ENCODE measurements around the gene CCDC13. TPM values are rescaled to one million over a fixed set of nuclear protein-coding genes. Genes with fewer than 3 reads are reported as not detected.

Gene CCDC13
- total and polyA plus RNA-seq, 2 of the 13 experiments (the other 11 are each of a cell fraction or from before 2014, with no cell fraction given) = 0.22 to 0.51 TPM

DNA sequence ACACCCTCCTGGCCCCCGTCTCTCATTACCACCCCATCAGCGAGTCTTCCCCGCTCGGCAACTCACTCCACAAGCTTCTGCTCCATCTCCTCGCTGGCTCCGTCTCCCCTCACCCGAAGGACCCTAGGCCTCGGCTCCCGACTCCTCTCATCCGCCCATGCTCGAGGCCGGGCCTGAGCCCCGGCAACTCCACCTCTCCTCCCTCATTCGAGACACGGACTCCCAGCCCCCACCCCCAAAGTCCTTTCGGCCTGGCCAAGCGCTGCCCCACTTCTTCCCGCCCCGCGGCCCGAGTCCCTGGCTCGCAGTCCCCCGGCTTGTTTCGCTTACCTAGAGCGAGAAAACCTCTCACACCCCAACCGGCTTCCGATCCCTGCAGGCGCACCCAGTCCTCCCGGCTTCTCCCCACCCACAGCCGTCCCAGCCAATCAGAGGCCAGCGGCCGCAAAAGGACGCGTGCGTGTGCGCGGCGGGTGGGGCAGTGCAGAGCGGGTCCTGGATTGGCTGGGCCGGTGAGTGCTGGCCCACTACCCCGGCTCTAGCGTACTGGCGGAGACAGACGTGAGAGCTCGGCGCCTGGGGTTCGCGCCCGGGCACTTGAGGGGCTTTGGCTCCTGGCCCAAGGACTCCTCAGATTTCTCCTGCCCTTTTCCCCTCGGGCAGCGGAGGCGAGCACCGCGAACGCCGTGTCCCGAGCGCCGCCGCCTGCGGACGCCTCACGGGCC is 31.2 kb upstream of the CCDC13 start, which contains the start of gene HIGD1A (continued):
- TF ChIP-seq, protein P1, sequence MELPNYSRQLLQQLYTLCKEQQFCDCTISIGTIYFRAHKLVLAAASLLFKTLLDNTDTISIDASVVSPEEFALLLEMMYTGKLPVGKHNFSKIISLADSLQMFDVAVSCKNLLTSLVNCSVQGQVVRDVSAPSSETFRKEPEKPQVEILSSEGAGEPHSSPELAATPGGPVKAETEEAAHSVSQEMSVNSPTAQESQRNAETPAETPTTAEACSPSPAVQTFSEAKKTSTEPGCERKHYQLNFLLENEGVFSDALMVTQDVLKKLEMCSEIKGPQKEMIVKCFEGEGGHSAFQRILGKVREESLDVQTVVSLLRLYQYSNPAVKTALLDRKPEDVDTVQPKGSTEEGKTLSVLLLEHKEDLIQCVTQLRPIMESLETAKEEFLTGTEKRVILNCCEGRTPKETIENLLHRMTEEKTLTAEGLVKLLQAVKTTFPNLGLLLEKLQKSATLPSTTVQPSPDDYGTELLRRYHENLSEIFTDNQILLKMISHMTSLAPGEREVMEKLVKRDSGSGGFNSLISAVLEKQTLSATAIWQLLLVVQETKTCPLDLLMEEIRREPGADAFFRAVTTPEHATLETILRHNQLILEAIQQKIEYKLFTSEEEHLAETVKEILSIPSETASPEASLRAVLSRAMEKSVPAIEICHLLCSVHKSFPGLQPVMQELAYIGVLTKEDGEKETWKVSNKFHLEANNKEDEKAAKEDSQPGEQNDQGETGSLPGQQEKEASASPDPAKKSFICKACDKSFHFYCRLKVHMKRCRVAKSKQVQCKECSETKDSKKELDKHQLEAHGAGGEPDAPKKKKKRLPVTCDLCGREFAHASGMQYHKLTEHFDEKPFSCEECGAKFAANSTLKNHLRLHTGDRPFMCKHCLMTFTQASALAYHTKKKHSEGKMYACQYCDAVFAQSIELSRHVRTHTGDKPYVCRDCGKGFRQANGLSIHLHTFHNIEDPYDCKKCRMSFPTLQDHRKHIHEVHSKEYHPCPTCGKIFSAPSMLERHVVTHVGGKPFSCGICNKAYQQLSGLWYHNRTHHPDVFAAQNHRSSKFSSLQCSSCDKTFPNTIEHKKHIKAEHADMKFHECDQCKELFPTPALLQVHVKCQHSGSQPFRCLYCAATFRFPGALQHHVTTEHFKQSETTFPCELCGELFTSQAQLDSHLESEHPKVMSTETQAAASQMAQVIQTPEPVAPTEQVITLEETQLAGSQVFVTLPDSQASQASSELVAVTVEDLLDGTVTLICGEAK (IDR thresholded peaks at IDR 0.05) = no peak
- TF ChIP-seq, protein P1 (CRISPR knock-in tag; IDR thresholded peaks at IDR 0.05) = peak; percentile 55
- TF ChIP-seq SNAPC2 (CRISPR knock-in tag; IDR thresholded peaks at IDR 0.05) (peak; percentile 62), TP53 (CRISPR knock-in tag; conservative IDR thresholded peaks at IDR 0.05) (no peak), ZNF724P (CRISPR knock-in tag; IDR thresholded peaks at IDR 0.05; ENCODE audit: borderline replicate concordance) (0 out of 2 replicates have a peak, but pooled peaks have one; percentile 44), AHR (CRISPR knock-in tag; IDR thresholded peaks at IDR 0.05) (no peak; the same call in 1 of the 2 replicates), POLR2AphosphoS5 (IDR thresholded peaks at IDR 0.05; ENCODE audit: low read depth, low read length) (peak; percentile 92), MAFG (CRISPR knock-in tag; IDR thresholded peaks at IDR 0.05) (no peak), HOXA7 (CRISPR knock-in tag; IDR thresholded peaks at IDR 0.05) (no peak; the same call in 1 of the 2 replicates), NFE2 (CRISPR knock-in tag; IDR thresholded peaks at IDR 0.05) (no peak), CHD4 (IDR thresholded peaks at IDR 0.05; ENCODE audit: borderline replicate concordance, low read length) (no peak), ZNF766 (CRISPR knock-in tag; IDR thresholded peaks at IDR 0.05; ENCODE audit: borderline replicate concordance) (peak; percentile 66), ZFY (CRISPR knock-in tag; IDR thresholded peaks at IDR 0.05) (peak; percentile 87)
- TF ChIP-seq, protein P2, sequence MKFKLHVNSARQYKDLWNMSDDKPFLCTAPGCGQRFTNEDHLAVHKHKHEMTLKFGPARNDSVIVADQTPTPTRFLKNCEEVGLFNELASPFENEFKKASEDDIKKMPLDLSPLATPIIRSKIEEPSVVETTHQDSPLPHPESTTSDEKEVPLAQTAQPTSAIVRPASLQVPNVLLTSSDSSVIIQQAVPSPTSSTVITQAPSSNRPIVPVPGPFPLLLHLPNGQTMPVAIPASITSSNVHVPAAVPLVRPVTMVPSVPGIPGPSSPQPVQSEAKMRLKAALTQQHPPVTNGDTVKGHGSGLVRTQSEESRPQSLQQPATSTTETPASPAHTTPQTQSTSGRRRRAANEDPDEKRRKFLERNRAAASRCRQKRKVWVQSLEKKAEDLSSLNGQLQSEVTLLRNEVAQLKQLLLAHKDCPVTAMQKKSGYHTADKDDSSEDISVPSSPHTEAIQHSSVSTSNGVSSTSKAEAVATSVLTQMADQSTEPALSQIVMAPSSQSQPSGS (CRISPR knock-in tag; IDR thresholded peaks at IDR 0.05) = no peak
- TF ChIP-seq, protein P3, sequence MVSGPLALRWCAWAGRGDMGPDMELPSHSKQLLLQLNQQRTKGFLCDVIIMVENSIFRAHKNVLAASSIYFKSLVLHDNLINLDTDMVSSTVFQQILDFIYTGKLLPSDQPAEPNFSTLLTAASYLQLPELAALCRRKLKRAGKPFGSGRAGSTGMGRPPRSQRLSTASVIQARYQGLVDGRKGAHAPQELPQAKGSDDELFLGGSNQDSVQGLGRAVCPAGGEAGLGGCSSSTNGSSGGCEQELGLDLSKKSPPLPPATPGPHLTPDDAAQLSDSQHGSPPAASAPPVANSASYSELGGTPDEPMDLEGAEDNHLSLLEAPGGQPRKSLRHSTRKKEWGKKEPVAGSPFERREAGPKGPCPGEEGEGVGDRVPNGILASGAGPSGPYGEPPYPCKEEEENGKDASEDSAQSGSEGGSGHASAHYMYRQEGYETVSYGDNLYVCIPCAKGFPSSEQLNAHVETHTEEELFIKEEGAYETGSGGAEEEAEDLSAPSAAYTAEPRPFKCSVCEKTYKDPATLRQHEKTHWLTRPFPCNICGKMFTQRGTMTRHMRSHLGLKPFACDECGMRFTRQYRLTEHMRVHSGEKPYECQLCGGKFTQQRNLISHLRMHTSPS (CRISPR knock-in tag; IDR thresholded peaks at IDR 0.05; ENCODE audit: low read depth) = no peak
- TF ChIP-seq, protein P4, sequence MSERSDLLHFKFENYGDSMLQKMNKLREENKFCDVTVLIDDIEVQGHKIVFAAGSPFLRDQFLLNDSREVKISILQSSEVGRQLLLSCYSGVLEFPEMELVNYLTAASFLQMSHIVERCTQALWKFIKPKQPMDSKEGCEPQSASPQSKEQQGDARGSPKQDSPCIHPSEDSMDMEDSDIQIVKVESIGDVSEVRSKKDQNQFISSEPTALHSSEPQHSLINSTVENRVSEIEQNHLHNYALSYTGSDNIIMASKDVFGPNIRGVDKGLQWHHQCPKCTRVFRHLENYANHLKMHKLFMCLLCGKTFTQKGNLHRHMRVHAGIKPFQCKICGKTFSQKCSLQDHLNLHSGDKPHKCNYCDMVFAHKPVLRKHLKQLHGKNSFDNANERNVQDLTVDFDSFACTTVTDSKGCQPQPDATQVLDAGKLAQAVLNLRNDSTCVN (CRISPR knock-in tag; IDR thresholded peaks at IDR 0.05; ENCODE audit: borderline replicate concordance) = 0 out of 2 replicates have a peak, but pooled peaks have one; percentile 58

Measured in HepG2 (cell line).